GM12892 (cell line): ENCODE results near the gene STAG1.

Experiments used
- POLR2AphosphoS5 ChIP-seq: IDR thresholded peaks from 2 replicates; pipeline ENCODE4 v1.6.1; 2011; ENCODE audit warnings: low read depth, low read length, control low read depth
- TAF1 ChIP-seq: IDR thresholded peaks from 2 replicates; pipeline ENCODE4 v1.6.1; 2011; ENCODE audit warnings: low read depth, mild to moderate bottlenecking, control low read depth, low read length, borderline replicate concordance

GRCh38 chr3:136516095-136516494, 236.1 kb downstream of the STAG1 start:
- TF ChIP-seq POLR2AphosphoS5 = no peak
- TF ChIP-seq TAF1 = no peak
